CD1c-positive myeloid dendritic cell (primary cell): ENCODE measurements around the gene RREB1.
"Not testable (repeated sequence)": the region's sequence is repeated elsewhere in the genome, so short reads cannot be mapped to it uniquely, and the experiment has no call there.

Experiments
- DNase-seq: peaks from one replicate; pipeline ENCODE4 v3.0.0-alpha.2; 2016; ENCODE audit errors: extremely low spot score

Gene RREB1

GRCh38 chr6:7144872-7145584 is 37.3 kb downstream of the RREB1 start:
- DNase-seq = no peak

- no peak for DNase-seq
Observed at GRCh38 chr6:7145585-7145884, 37.8 kb downstream of the RREB1 start.

DNA sequence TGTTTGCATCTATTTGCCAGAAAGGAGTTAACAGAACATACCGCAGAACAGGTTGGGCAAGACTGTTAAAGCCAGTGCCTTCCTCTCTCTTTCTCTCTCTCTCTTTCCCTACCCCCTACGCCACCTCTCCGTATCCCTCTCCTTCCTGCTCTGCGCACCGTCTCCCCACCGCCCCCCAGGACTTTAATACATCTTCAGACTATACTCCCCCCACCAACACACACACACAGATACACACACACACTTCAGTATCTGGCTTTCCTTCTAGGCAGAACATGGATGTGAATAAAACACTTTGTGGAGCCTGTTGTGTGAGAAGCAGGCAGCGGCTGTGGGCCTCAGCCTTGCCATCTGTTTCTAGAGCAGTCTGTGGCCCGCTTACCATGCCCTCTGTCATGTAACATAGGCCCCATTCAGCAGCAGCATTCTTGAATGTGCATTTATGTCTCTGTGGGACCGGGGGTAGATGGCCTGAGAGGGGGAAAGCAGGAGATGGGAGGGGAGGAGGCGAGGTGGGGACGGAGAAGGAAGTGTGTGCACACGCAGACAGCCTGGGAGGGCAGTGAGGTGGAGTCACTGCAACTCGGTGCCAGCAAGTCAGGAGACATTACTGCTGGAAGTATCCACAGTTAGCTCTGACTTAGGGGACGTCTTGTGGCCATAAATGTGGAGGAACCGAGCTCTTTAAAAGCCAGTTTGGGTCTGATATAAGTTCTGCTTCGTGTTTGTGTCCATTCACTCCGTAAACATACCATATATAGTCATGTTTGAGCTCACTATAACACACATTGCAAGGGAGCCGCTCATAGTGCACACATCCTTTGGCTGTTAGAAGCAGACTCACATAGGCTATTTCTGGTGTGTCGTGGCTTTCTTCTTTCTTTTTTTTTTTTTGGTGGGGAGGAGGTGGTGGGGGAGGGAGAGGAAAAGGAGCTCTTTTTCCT is 38.4 kb downstream of the RREB1 start:
- peak; percentile 64 for DNase-seq

DNA sequence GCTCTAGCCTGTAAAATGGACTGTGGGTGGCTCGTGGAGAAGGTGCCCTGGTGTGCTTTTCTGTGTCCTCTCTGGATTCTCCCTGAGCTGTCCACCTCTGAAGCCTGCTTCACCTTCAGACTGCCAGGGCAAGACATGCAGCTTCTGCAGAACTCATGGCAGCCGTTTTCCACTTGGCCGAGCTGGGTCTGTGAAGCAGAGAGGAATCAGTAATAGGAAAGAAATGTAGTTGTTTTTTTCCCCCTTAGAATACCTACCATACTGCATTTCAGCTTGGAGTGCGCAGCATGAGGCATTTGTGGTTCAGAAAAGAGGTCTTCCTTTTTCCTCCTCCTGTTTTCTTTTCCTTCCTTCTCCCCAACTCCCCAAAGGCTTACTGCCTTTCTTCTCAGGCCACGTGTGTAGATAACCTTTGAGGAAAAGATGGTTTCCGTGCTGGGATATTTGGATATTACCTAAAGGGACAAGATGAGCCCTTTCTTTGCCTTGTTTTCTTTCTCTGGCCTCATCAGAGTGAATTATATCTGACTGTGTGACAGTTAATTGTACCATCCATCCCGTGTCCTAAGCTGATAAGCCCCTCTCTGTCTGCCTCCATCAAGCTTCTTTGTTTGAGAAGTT is 39.4 kb downstream of the RREB1 start:
- DNase-seq = no peak

DNA sequence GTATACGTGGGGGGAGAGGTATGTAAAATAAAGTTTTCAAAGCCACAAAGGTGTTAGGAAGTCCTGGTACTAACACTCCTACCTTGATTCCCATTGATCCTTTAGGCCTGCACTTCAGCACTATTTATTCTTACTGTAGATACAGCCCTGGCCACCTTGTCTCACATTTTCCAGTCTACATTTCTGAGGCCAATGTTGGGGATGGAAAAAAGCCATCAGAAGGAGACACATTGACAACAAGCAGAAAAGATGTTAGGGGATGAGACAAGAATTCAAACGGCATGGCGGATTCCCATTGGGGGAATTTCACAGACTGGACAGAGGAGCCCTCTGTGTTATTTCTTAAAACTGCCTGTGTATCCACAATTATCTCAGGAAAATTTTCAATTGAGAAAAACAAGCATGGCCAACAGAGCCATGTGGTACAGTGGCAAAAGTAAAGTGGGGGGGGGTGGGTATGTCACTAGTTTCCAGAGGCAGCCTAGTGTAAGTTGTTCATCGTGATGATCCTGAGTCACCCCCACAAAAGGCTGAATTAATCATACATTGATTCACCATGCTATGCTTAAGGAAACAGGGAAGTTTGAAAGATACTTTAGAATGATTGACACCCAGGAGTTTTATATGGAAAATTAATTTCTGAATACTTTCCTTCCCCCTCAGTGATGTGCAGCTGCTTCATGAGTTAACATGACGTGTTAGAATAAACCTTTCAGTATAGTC is 40.5 kb downstream of the RREB1 start:
- peak; percentile 78 for DNase-seq

DNA sequence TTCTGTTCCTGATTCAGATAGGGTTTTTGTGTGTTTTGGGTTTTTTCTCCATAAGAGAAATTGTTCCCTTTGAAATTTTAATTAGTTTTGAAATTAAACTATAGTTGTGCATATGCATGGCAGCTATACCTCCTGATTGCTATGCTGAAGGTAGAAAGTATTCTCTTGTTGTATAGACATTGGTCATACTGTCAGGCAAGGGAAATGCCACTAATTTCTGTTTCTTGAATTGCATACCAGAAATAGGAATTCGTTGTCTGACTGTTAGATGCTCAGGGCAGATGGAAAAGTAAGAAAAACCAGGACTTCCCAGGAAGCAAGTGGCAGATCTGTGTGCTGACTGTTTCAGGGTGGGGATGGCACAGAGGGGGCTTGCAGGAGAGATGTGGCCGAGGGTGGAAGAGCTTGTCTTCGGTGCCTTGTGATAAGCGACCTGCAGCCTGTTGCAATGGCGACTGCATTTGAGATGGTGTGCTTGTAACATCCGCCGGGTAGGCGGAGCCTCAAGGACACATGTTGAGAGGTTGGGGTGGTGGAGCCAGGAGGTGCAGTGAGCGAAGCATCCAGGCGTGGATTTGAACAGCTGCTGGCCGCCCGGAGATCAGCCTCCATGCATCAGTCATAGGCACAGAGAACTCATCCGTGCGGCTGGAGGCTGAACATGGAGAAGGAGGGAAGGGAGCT is 42.8 kb downstream of the RREB1 start:
- no peak for DNase-seq

DNA sequence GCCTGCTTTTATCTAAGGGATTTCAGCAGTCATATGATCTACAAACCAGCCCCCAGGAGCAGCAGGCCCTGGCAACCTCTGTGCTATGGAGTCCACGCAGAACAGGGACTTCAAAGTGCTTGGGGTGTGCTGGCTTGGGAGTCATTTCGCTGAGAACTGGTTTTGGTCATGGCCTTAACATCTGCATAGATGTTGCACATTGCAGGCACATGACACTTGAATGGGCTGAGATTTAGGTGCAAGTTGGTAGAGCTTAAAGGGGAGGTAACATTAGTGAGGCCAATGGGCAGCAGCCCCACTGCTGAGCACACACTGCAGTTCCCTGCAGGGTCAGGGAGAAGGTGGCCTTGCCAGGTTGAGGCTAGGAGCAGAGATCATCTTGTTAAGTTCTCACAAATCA is 43.6 kb downstream of the RREB1 start:
- no peak for DNase-seq

GRCh38 chr6:7152462-7152861 is 44.7 kb downstream of the RREB1 start:
- DNase-seq = peak; percentile 31

- no peak for DNase-seq
Observed at GRCh38 chr6:7153789-7154188, 46.0 kb downstream of the RREB1 start.

GRCh38 chr6:7154341-7155139 is 46.8 kb downstream of the RREB1 start:
- peak; percentile 84 for DNase-seq

- no peak for DNase-seq
Observed at GRCh38 chr6:7155871-7156579, 48.3 kb downstream of the RREB1 start.

DNA sequence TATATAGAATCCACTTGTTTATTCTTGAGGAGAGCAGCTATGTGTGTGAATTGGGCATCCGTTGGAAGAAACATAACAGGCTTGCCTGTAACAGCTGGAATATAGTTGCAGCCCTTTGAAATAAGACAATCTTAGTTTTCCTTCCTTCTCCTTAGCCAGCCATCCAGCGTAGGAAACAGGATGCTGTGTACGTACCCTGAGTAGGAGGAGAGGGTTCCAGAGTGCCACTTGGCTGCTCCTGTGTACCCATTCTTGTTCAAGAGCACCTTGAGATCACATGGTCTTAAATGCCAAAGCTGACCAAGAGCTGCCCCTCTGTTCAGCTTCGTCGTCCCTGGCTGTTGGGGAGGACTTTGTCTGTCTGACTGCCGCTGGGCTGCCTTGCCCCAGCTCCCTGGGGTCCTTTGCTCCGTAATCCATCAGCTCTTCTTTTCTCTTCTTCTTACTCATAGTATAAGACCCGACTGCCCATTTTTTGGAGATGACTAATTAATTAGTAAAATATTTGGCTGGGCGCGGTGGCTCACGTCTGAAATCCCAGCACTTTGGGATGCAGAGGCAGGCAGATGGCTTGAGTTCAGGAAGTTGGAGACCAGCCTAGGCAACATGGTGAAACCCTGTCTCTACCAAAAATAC is 49.0 kb downstream of the RREB1 start:
- DNase-seq = peak; percentile 33

GRCh38 chr6:7157307-7157706 is 49.5 kb downstream of the RREB1 start:
- DNase-seq = not testable (repeated sequence)

- DNase-seq = no peak
Observed at GRCh38 chr6:7157752-7158616, 50.2 kb downstream of the RREB1 start.

DNA sequence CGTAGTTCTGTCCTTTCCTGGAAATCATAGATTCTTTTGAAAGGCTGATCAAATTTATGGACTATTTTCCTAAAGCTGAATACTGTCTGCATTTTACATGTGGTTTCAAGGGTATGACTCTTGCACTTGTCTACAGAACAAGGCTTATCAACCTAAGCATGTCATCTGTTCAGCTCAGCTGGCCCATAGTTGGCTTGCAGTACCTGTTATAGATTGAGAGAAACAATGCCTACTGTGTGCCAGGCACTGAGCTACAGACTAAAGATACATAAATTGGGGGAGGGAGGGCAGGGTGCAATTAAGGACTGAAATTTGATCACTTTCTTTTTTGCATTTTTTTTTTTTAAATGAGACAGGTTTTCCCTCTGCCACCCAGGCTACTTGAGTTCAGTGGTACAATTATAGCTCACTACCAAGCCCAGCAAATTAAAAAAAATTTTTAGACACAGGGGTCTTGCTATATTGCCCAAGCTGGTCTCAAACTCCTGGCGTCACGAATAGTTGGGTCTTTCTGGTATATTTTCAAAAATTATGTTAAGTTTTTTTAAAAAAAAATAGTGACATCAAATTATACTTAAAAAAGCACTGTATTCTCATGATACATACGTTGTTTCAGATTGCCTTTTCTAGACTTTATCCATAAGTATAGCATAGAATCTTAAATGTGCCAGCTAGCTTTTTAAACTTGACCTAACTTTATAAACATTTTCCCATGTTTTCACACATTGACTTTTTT is 52.2 kb downstream of the RREB1 start:
- no peak for DNase-seq

- no peak for DNase-seq
Observed at GRCh38 chr6:7161253-7161623, 53.5 kb downstream of the RREB1 start.

DNA sequence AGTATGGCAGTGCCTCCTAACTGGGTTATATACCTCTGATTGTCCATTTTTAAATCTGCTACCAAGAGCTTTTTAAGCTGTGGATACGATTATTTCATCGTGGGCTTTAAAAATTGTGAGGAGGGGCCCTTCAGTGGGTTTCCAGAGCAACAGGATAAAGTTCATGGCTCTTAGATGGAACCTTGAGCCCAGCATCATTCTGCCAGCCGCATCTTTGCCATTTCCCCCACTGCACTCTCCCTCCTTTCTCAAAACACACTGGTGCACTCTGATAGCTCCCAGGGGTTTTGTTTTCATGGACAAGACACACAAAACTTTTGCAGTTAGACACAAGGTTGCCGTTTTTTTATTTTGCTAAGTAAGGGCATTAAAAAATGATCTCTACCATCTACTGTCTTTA is 54.1 kb downstream of the RREB1 start:
- DNase-seq = no peak

- no peak for DNase-seq
Observed at GRCh38 chr6:7163661-7164071, 55.9 kb downstream of the RREB1 start.
